Hepatocyte (in vitro differentiated cells): ENCODE data around the gene CELF4. TPM values are rescaled to one million over a fixed set of nuclear protein-coding genes. Genes with fewer than 3 reads are reported as not detected.

ENCODE experiments used
- DNase-seq: peaks from one replicate; pipeline ENCODE4 v3.0.0-alpha.2; 2016; ENCODE audit warnings: low spot score
- H2AFZ ChIP-seq: fragments of 200-600 bp; sonication (generic); 2 replicates; pipeline ENCODE4 v1.6.0; 2016; ENCODE audit warnings: antibody characterized with exemption, mild to moderate bottlenecking
- H3K27ac ChIP-seq: fragments of 200-600 bp; sonication (generic); 2 replicates; pipeline ENCODE4 v1.5.1; 2016; ENCODE audit warnings: mild to moderate bottlenecking
- H3K27me3 ChIP-seq: fragments of 200-600 bp; sonication (generic); 2 replicates; pipeline ENCODE4 v1.6.1; 2016
- H3K36me3 ChIP-seq: fragments of 200-600 bp; sonication (generic); replicated peaks from 2 replicates; pipeline ENCODE4 v1.5.1; 2016; ENCODE audit warnings: low read depth; ENCODE audit not compliant: insufficient read depth
- H3K4me1 ChIP-seq: fragments of 200-600 bp; sonication (generic); 2 replicates; pipeline ENCODE4 v1.5.1; 2016; ENCODE audit warnings: mild to moderate bottlenecking, moderate library complexity; ENCODE audit not compliant: insufficient read depth
- H3K4me2 ChIP-seq: fragments of 200-600 bp; sonication (generic); 2 replicates; pipeline ENCODE4 v1.6.0; 2016
- H3K4me3 ChIP-seq: fragments of 200-600 bp; sonication (generic); 2 replicates; pipeline ENCODE4 v1.5.1; 2016; ENCODE audit warnings: mild to moderate bottlenecking
- H3K79me2 ChIP-seq: fragments of 200-600 bp; sonication (generic); 2 replicates; pipeline ENCODE4 v1.6.0; 2017; ENCODE audit warnings: mild to moderate bottlenecking
- H3K9me2 ChIP-seq: fragments of 200-600 bp; sonication (generic); replicated peaks from 2 replicates; pipeline ENCODE4 v1.6.0; 2017; ENCODE audit warnings: mild to moderate bottlenecking; ENCODE audit not compliant: insufficient read depth
- H3K9me3 ChIP-seq: fragments of 200-600 bp; sonication (generic); 2 replicates; pipeline ENCODE4 v1.5.1; 2016; ENCODE audit warnings: low read depth, mild to moderate bottlenecking
- H4K20me1 ChIP-seq: fragments of 200-600 bp; sonication (generic); 2 replicates; pipeline ENCODE4 v1.6.0; 2016; ENCODE audit warnings: mild to moderate bottlenecking; ENCODE audit not compliant: insufficient read depth, poor library complexity, severe bottlenecking
- CTCF ChIP-seq: fragments of 200-600 bp; sonication (generic); IDR thresholded peaks from 2 replicates; pipeline ENCODE4 v1.5.1; 2016; ENCODE audit warnings: antibody characterized with exemption, mild to moderate bottlenecking; ENCODE audit not compliant: poor library complexity
- EZH2 ChIP-seq: fragments of 200-600 bp; sonication (generic); IDR thresholded peaks from 2 replicates; pipeline ENCODE4 v1.6.1; 2016; ENCODE audit warnings: antibody characterized with exemption, mild to moderate bottlenecking, borderline replicate concordance
- EZH2phosphoT487 ChIP-seq: fragments of 200-600 bp; sonication (generic); IDR thresholded peaks from one replicate; pipeline ENCODE4 v1.6.1; 2018; ENCODE audit warnings: antibody characterized with exemption, mild to moderate bottlenecking, low read depth, moderate library complexity; ENCODE audit not compliant: unreplicated experiment, severe bottlenecking
- WGBS: methylation state at CpG from one replicate; pipeline ENCODE4 v1.1.6; 2016; ENCODE audit warnings: low lambda C conversion rate; ENCODE audit errors: missing lambda C conversion rate; 5-methylcytosine and 5-hydroxymethylcytosine counted together
- polyA plus RNA-seq: library from polyadenylated mRNA; unstranded; fragments of >200 nt; fragmentation: Nextera tagmentation; extraction: Ambion mirVana; gene quantifications from 2 replicates; pipeline ENCODE4 v1.2.1, GENCODE V29; 2016
- total RNA-seq: library from RNA; depleted of rRNA; stranded (reverse); fragments of >200 nt; gene quantifications from 2 replicates; pipeline ENCODE4 v1.2.3, GENCODE V29; 2014

The CELF4 gene
- total and polyA plus RNA-seq, 2 experiments from 2014 or later, result 1.3 to 2.9 TPM

GRCh38 chr18:37571266-37571665 lies 5.7 kb upstream of the CELF4 start:
- Histone ChIP-seq H3K27me3 (peaks cover 76% of the 10 kb centered on the region), H3K4me2 (no peak overlapping the region), H4K20me1 (no peaks in the 10 kb centered on the region), H2AFZ (no peak overlapping the region), H3K4me3 (no peak overlapping the region), H3K4me1 (peaks cover 13% of the 10 kb centered on the region), H3K27ac (no peak overlapping the region), H3K36me3 (no peaks in the 10 kb centered on the region), H3K9me3 (no peaks in the 10 kb centered on the region), H3K79me2 (no peaks in the 10 kb centered on the region), H3K9me2 (no peaks in the 10 kb centered on the region)
- no peak for TF ChIP-seq CTCF
- no peak for DNase-seq
- WGBS, result 75% methylated on average over 5 of the region's 5 CpGs

GRCh38 chr18:37570336-37570930 lies 4.8 kb upstream of the CELF4 start:
- Histone ChIP-seq H4K20me1 (no peaks in the 10 kb centered on the region), H3K9me3 (no peaks in the 10 kb centered on the region), H3K4me2 (no peak overlapping the region), H3K79me2 (no peaks in the 10 kb centered on the region), H2AFZ (no peak overlapping the region), H3K36me3 (no peaks in the 10 kb centered on the region), H3K27ac (no peak overlapping the region), H3K27me3 (peaks cover 77% of the 10 kb centered on the region), H3K4me1 (peaks cover 14% of the 10 kb centered on the region), H3K4me3 (no peak overlapping the region), H3K9me2 (no peaks in the 10 kb centered on the region)
- no peak for DNase-seq
- TF ChIP-seq EZH2phosphoT487, result no peak
- TF ChIP-seq EZH2, result no peak
- TF ChIP-seq CTCF, result no peak
- 61% methylated on average over 5 of the region's 5 CpGs for WGBS

- Histone ChIP-seq H3K4me2 (no peak overlapping the region), H3K4me1 (peaks cover 14% of the 10 kb centered on the region), H3K9me3 (no peaks in the 10 kb centered on the region), H4K20me1 (no peaks in the 10 kb centered on the region), H3K27me3 (peaks cover 83% of the 10 kb centered on the region), H3K79me2 (no peaks in the 10 kb centered on the region), H3K9me2 (no peaks in the 10 kb centered on the region), H3K4me3 (no peak overlapping the region), H3K27ac (no peak overlapping the region), H2AFZ (no peak overlapping the region), H3K36me3 (no peaks in the 10 kb centered on the region)
- TF ChIP-seq EZH2phosphoT487 (no peak), EZH2 (no peak), CTCF (no peak)
- WGBS, result 70% methylated on average over 4 of the region's 4 CpGs
- DNase-seq, result no peak
These were observed 3.1 kb upstream of the CELF4 start for GRCh38 chr18:37568671-37569070.

GRCh38 chr18:37567994-37568359 lies 2.4 kb upstream of the CELF4 start:
- WGBS, result 56% methylated on average over 10 of the region's 10 CpGs
- no peak overlapping the region for H3K27ac ChIP-seq
- H3K4me1 ChIP-seq, result peaks cover 14% of the 10 kb centered on the region
- no peak overlapping the region for H2AFZ ChIP-seq
- no peaks in the 10 kb centered on the region for H3K79me2 ChIP-seq
- peak overlapping the region; percentile 95 for H3K4me2 ChIP-seq
- peaks cover 84% of the 10 kb centered on the region for H3K27me3 ChIP-seq
- TF ChIP-seq EZH2, result no peak
- TF ChIP-seq CTCF, result no peak
- TF ChIP-seq EZH2phosphoT487, result no peak
- DNase-seq, result no peak
- H3K9me2 ChIP-seq, result no peaks in the 10 kb centered on the region
- no peaks in the 10 kb centered on the region for H4K20me1 ChIP-seq
- no peaks in the 10 kb centered on the region for H3K9me3 ChIP-seq
- H3K36me3 ChIP-seq, result no peaks in the 10 kb centered on the region
- H3K4me3 ChIP-seq, result no peak overlapping the region
